GM12872 (cell line): ENCODE measurements around the gene MRTFB.

ENCODE experiments used
- CTCF ChIP-seq: IDR thresholded peaks from 3 replicates; pipeline ENCODE4 v1.5.1; 2011; ENCODE audit warnings: low read depth, mild to moderate bottlenecking, low read length, moderate library complexity; ENCODE audit not compliant: insufficient read depth

MRTFB gene

GRCh38 chr16:14304891-14305460, 233.9 kb downstream of the MRTFB start:
- TF ChIP-seq CTCF: no peak

GRCh38 chr16:14306485-14307058, 235.5 kb downstream of the MRTFB start:
- no peak for TF ChIP-seq CTCF

- no peak for TF ChIP-seq CTCF
These were observed 236.0 kb downstream of the MRTFB start for GRCh38 chr16:14307059-14307526.

- TF ChIP-seq CTCF: no peak
These were observed 236.6 kb downstream of the MRTFB start for GRCh38 chr16:14307527-14308367.

GRCh38 chr16:14308368-14308723, 237.2 kb downstream of the MRTFB start:
- peak; percentile 23; the same call in 1 of the 3 replicates for TF ChIP-seq CTCF

- TF ChIP-seq CTCF: peak; percentile 58
These were observed 238.1 kb downstream of the MRTFB start for GRCh38 chr16:14309001-14309886.

GRCh38 chr16:14309906-14310305, 238.8 kb downstream of the MRTFB start:
- no peak for TF ChIP-seq CTCF
